ENCODE results near the gene SCN2A.

SCN2A gene

DNA sequence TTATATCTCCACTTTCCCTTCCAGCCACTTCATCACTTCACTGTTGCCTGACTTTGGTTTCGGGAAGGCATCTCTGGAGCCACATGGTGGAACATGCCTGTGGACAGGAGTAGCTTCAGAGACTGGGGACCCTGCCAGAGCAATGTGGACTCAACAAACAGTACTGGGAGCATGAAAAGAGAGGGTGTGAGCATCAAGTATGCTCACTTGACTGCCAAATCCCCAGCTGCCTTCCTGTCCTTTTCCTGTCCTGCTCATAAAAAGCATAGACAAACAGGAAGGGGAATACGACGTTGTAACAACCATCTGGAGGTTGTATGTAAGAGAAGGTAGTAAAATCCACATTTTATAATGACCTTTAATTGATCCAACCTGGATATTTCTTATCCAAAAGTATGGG is 169.0 kb downstream of the SCN2A start:
- H3K4me3 ChIP-seq (ENCODE audit: low read depth, low read length) = no peak overlapping the region
- no peak for TF ChIP-seq POLR2A (IDR thresholded peaks at IDR 0.05; ENCODE audit: extremely low read depth, insufficient read length)
- no peak for DNase-seq (ENCODE audit: low read depth)

DNA sequence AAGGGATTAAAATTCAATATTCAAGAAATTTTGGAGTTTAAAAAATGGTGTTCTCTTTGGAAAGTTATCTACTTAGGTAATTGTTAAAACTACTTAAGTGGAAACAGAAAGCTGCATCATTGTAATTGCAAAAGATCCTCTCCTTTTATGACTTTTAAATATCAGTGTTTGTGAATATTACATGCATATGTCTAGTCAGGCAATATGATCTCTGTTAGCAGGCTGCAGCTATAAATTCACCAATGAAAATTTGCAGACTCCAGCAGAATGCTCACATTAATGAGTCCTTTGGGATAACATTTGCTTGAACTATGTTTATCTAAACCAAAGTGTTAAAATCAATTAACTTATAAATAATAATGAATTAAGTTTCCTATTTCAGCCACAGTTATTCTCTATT is 171.1 kb downstream of the SCN2A start:
- no peak overlapping the region for H3K4me3 ChIP-seq (ENCODE audit: low read depth, low read length)
- DNase-seq (ENCODE audit: low read depth) = no peak
- TF ChIP-seq POLR2A (IDR thresholded peaks at IDR 0.05; ENCODE audit: extremely low read depth, insufficient read length) (no peak), CTCF (IDR thresholded peaks at IDR 0.05; ENCODE audit: low read depth, low read length) (no peak), MYC (IDR thresholded peaks at IDR 0.05; ENCODE audit: low read depth, low read length) (no peak)
- TF ChIP-seq, protein P1, sequence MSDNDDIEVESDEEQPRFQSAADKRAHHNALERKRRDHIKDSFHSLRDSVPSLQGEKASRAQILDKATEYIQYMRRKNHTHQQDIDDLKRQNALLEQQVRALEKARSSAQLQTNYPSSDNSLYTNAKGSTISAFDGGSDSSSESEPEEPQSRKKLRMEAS (IDR thresholded peaks at IDR 0.05; ENCODE audit: low read depth, low read length) = no peak

DNA sequence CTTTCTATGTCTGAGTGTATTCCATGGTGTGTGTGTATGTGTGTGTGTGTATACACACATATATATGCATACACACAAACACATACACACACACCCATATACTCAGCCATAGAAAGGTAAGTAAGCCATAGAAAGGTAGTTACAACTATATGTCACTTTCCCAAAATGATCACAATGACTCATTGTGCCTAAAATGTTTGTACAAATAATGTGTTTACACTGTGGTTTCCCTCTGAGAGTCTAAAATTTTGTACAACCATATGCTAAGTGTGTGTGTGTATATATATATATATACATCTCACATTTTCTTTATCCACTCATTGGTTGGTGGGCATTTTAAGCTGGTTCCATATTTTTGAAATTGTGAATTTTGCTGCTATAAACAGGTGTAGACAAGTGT is 175.0 kb downstream of the SCN2A start:
- TF ChIP-seq CTCF (IDR thresholded peaks at IDR 0.05; ENCODE audit: low read depth, low read length) = no peak
- no peak for TF ChIP-seq MYC (IDR thresholded peaks at IDR 0.05; ENCODE audit: low read depth, low read length)
- no peak for TF ChIP-seq POLR2A (IDR thresholded peaks at IDR 0.05; ENCODE audit: extremely low read depth, insufficient read length)
- TF ChIP-seq, protein P1 (IDR thresholded peaks at IDR 0.05; ENCODE audit: low read depth, low read length) = no peak
- DNase-seq (ENCODE audit: low read depth) = no peak
- H3K4me3 ChIP-seq (ENCODE audit: low read depth, low read length) = no peak overlapping the region

GRCh38 chr2:165417009-165417408 is 177.8 kb downstream of the SCN2A start:
- DNase-seq (ENCODE audit: low read depth) = no peak
- TF ChIP-seq POLR2A (IDR thresholded peaks at IDR 0.05; ENCODE audit: extremely low read depth, insufficient read length) = no peak
- peak; percentile 15 for TF ChIP-seq CTCF (IDR thresholded peaks at IDR 0.05; ENCODE audit: low read depth, low read length)
- no peak overlapping the region for H3K4me3 ChIP-seq (ENCODE audit: low read depth, low read length)

- no peak for DNase-seq (ENCODE audit: low read depth)
- TF ChIP-seq, protein P1 (IDR thresholded peaks at IDR 0.05; ENCODE audit: low read depth, low read length) = no peak
- TF ChIP-seq CTCF (IDR thresholded peaks at IDR 0.05; ENCODE audit: low read depth, low read length) (no peak), MYC (IDR thresholded peaks at IDR 0.05; ENCODE audit: low read depth, low read length) (no peak)
These were observed 181.0 kb downstream of the SCN2A start for GRCh38 chr2:165420231-165420630.

DNA sequence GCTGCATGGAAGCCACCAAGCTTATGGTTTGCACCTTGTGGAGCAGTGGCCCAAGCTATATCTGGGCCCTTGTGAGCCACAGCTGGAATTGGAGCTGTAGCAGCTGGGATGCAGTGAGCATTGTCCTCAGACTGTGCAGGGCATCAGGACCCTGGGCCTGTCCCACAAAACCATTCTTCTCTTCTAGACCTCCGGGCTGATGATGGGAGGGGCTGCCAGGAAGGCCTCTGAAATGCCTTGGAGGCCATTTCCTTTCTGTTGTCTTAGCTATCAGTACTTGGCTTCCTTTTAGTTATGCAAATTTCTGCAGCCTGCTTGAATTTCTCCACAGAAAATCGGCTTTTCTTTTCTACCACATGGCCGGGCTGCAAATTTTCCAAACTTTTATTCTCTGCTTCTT is 183.9 kb downstream of the SCN2A start:
- TF ChIP-seq, protein P1 (IDR thresholded peaks at IDR 0.05; ENCODE audit: low read depth, low read length) = no peak
- no peak for TF ChIP-seq POLR2A (IDR thresholded peaks at IDR 0.05; ENCODE audit: extremely low read depth, insufficient read length)
- TF ChIP-seq CTCF (IDR thresholded peaks at IDR 0.05; ENCODE audit: low read depth, low read length) = no peak
- no peak for TF ChIP-seq MYC (IDR thresholded peaks at IDR 0.05; ENCODE audit: low read depth, low read length)
- H3K4me3 ChIP-seq (ENCODE audit: low read depth, low read length) = no peak overlapping the region
- DNase-seq (ENCODE audit: low read depth) = no peak

More at GRCh38 chr2:165420231-165420630, 181.0 kb downstream of the SCN2A start:
- H3K4me3 ChIP-seq (ENCODE audit: low read depth, low read length) = no peak overlapping the region

All from NB4 (cell line).